ENCODE data around the gene CARHSP1.
"Not testable (repeated sequence)": the region's sequence is repeated elsewhere in the genome, so short reads cannot be mapped to it uniquely, and the experiment has no call there.

Gene CARHSP1

GRCh38 chr16:8853150-8853549, 15.7 kb downstream of the CARHSP1 start:
- DNase-seq: peak; percentile 10

GRCh38 chr16:8852534-8852933, 16.3 kb downstream of the CARHSP1 start:
- peak; percentile 10 for DNase-seq

GRCh38 chr16:8851761-8852403, 16.9 kb downstream of the CARHSP1 start:
- DNase-seq: peak; percentile 10

- no peak for DNase-seq
Measured at GRCh38 chr16:8850279-8850885, 18.4 kb downstream of the CARHSP1 start.

- no peak for DNase-seq
Measured at GRCh38 chr16:8849411-8850011, 19.3 kb downstream of the CARHSP1 start.

- DNase-seq: no peak
Measured at GRCh38 chr16:8848939-8849391, 19.8 kb downstream of the CARHSP1 start.

GRCh38 chr16:8848231-8848938, 20.4 kb downstream of the CARHSP1 start:
- DNase-seq: no peak

GRCh38 chr16:8847623-8848022, 21.2 kb downstream of the CARHSP1 start:
- no peak for DNase-seq

- no peak for DNase-seq
Measured at GRCh38 chr16:8847145-8847544, 21.7 kb downstream of the CARHSP1 start.

- no peak for DNase-seq
Measured at GRCh38 chr16:8846401-8846932, 22.3 kb downstream of the CARHSP1 start.

- DNase-seq: no peak
Measured at GRCh38 chr16:8845699-8846298, 23.0 kb downstream of the CARHSP1 start.

GRCh38 chr16:8843296-8843695, 25.5 kb downstream of the CARHSP1 start:
- not testable (repeated sequence) for DNase-seq

- DNase-seq: not testable (repeated sequence)
Measured at GRCh38 chr16:8842016-8842415, 26.8 kb downstream of the CARHSP1 start.

- not testable (repeated sequence) for DNase-seq
Measured at GRCh38 chr16:8837594-8837993, 31.2 kb downstream of the CARHSP1 start.

GRCh38 chr16:8836797-8837196, 32.0 kb downstream of the CARHSP1 start:
- not testable (repeated sequence) for DNase-seq

GRCh38 chr16:8832717-8833105, 36.1 kb downstream of the CARHSP1 start:
- no peak for DNase-seq

- no peak for DNase-seq
Measured at GRCh38 chr16:8831871-8832716, 36.7 kb downstream of the CARHSP1 start.

- DNase-seq: no peak
Measured at GRCh38 chr16:8831450-8831849, 37.4 kb downstream of the CARHSP1 start.

- DNase-seq: no peak
Measured at GRCh38 chr16:8828541-8829165, 40.2 kb downstream of the CARHSP1 start.

- DNase-seq: no peak
Measured at GRCh38 chr16:8826278-8826879, 42.4 kb downstream of the CARHSP1 start.

GRCh38 chr16:8822403-8822802, 46.4 kb downstream of the CARHSP1 start:
- DNase-seq: no peak

Measured in activated CD8-positive, alpha-beta memory T cell treated with anti-CD3 and anti-CD28 coated beads, Interleukin-2, amount 50 U/mL, for 4 hours (primary cell).